HepG2 (cell line): ENCODE measurements around the gene TIGD6. TPM values are rescaled to one million over a fixed set of nuclear protein-coding genes. Genes with fewer than 3 reads are reported as not detected.

ENCODE experiments used
- ATAC-seq: fragments of 200-7000 bp; cut with Tn5 transposase; 3 replicates; pipeline ENCODE4 v1.9.1; 2020; ENCODE audit warnings: mild to moderate bottlenecking, moderate library complexity
- BruUV-seq: library from RNA; stranded (reverse); fragments of 400-500 nt; replicated peaks from 2 replicates; lab custom pipeline; 2021; lab: Mats Ljungman, UMichigan
- CTCF ChIA-PET: fragments of 300-600 bp; formaldehyde crosslinking; extraction: SDS; loops from one replicate; lab custom pipeline; 2021; ENCODE audit warnings: low total read pairs, inconsistent platforms, low intra/inter-chr PET ratio; lab: Yijun Ruan, JAX
- POLR2A ChIA-PET: fragments of 350-600 bp; sonication (Branson Sonifier 250); formaldehyde crosslinking; loops from one replicate; lab custom pipeline; 2020; ENCODE audit warnings: antibody characterized with exemption, inconsistent platforms; lab: Yijun Ruan, JAX
- DNase-seq: peaks from one replicate; pipeline ENCODE4 v3.0.0-alpha.2; 2015; ENCODE audit warnings: low spot score
- FAIRE-seq: peaks from 3 replicates; lab custom pipeline; 2011; peaks lifted over from hg19 to GRCh38; lab: Jason Lieb, UNC
- H2AFZ ChIP-seq: one replicate; pipeline ENCODE4 v1.6.1; 2011; ENCODE audit warnings: low read length, inconsistent platforms
- H3K27ac ChIP-seq: fragments of 300-600 bp; 3 replicates; pipeline ENCODE4 v1.8.0; 2011; ENCODE audit warnings: mixed run types, mild to moderate bottlenecking, mixed read lengths, low read length, inconsistent platforms; ENCODE audit not compliant: insufficient read depth; ENCODE audit errors: extremely low read length
- H3K27me3 ChIP-seq, 2 experiments: fragments of 200-600 bp in 1 of 2; 2 replicates in 1 of 2; 3 replicates in 1 of 2; pipeline versions ENCODE4 v1.6.0 to v1.8.0; 2011; ENCODE audit warnings: low read length in 2 of 2, mild to moderate bottlenecking in 2 of 2, moderate library complexity in 2 of 2, inconsistent platforms in 1 of 2; ENCODE audit not compliant: insufficient read depth in 2 of 2, control insufficient read depth in 1 of 2
- H3K36me3 ChIP-seq, 2 experiments: fragments of 200-600 bp in 1 of 2; replicated peaks in 1 of 2; 2 replicates in 1 of 2; 3 replicates in 1 of 2; pipeline versions ENCODE4 v1.5.1 to v1.8.0; 2011; ENCODE audit warnings: low read length in 2 of 2, inconsistent platforms in 1 of 2; ENCODE audit not compliant: insufficient read depth in 2 of 2, control insufficient read depth in 1 of 2
- H3K4me1 ChIP-seq: 2 replicates; pipeline ENCODE4 v1.5.1; 2012; ENCODE audit warnings: low read length, inconsistent platforms; ENCODE audit not compliant: insufficient read depth
- H3K4me2 ChIP-seq: 2 replicates; pipeline ENCODE4 v1.6.0; 2011; ENCODE audit warnings: low read depth, low read length, inconsistent platforms
- H3K4me3 ChIP-seq, 3 experiments: fragments of 200-600 bp in 1 of 3; sonication (generic), shearing (Covaris generic) in 1 of 3; replicated peaks in 1 of 3; 2 replicates each; pipeline ENCODE4 v1.5.1; 2011 to 2016; ENCODE audit warnings: low read length in 3 of 3, inconsistent platforms in 2 of 3, low read depth in 2 of 3, mild to moderate bottlenecking in 2 of 3, control low read depth in 1 of 3, mixed read lengths in 1 of 3; ENCODE audit not compliant: insufficient read depth in 1 of 3
- H3K79me2 ChIP-seq: one replicate; pipeline ENCODE4 v1.6.1; 2011; ENCODE audit warnings: low read length, inconsistent platforms; ENCODE audit not compliant: insufficient read depth
- H3K9ac ChIP-seq: 2 replicates; pipeline ENCODE4 v1.6.0; 2011; ENCODE audit warnings: mild to moderate bottlenecking, low read depth, low read length, inconsistent platforms; ENCODE audit not compliant: insufficient read depth
- H3K9me3 ChIP-seq: 2 replicates; pipeline ENCODE4 v1.5.1; 2012; ENCODE audit warnings: mild to moderate bottlenecking, low read length
- H4K20me1 ChIP-seq: 2 replicates; pipeline ENCODE4 v1.6.0; 2011; ENCODE audit warnings: inconsistent platforms, mild to moderate bottlenecking, low read length, moderate library complexity; ENCODE audit not compliant: insufficient read depth
- CEBPB ChIP-seq: IDR thresholded peaks from 2 replicates; pipeline ENCODE4 v1.6.1; 2011; ENCODE audit warnings: low read depth, low read length, improper control_type of control experiment, borderline replicate concordance
- EP300 ChIP-seq, 3 experiments: sonication (generic) in 1 of 3; formaldehyde crosslinking in 1 of 3; IDR thresholded peaks; 2 replicates each; pipeline versions ENCODE4 v1.5.1 to v1.6.1; 2011 to 2020; ENCODE audit warnings: low read depth in 2 of 3, low read length in 2 of 3, borderline replicate concordance in 1 of 3, improper control_type of control experiment in 1 of 3, mild to moderate bottlenecking in 1 of 3, missing genetic modification reagents in 1 of 3, moderate library complexity in 1 of 3
- HNRNPLL ChIP-seq: fragments of 200-400 bp; formaldehyde crosslinking; IDR thresholded peaks from 2 replicates; pipeline ENCODE4 v1.6.1; 2017; ENCODE audit warnings: mild to moderate bottlenecking, low read depth, low read length; ENCODE audit not compliant: poor library complexity, severe bottlenecking
- MTA3 ChIP-seq: sonication (generic); formaldehyde crosslinking; IDR thresholded peaks from 2 replicates; pipeline ENCODE4 v1.4.0; 2020; ENCODE audit warnings: missing genetic modification reagents
- ONECUT2 ChIP-seq: sonication (generic); formaldehyde crosslinking; IDR thresholded peaks from 2 replicates; pipeline ENCODE4 v1.4.0; 2020; ENCODE audit warnings: missing genetic modification reagents
- SOX13 ChIP-seq, 3 experiments: fragments of 450-650 bp in 1 of 3; sonication (generic) in 1 of 3; formaldehyde crosslinking in 1 of 3; IDR thresholded peaks in 2 of 3; conservative IDR thresholded peaks in 1 of 3; 2 replicates each; pipeline versions ENCODE4 v1.5.0 to v1.6.1; 2016 to 2020; ENCODE audit warnings: antibody characterized with exemption in 1 of 3, mild to moderate bottlenecking in 1 of 3, missing compliant biosample characterization in 1 of 3, missing genetic modification reagents in 1 of 3, moderate library complexity in 1 of 3
- SP4 ChIP-seq: sonication (generic); formaldehyde crosslinking; IDR thresholded peaks from 2 replicates; pipeline ENCODE4 v1.8.1; 2023; ENCODE audit warnings: mild to moderate bottlenecking, missing genetic modification reagents
- ZC3H13 ChIP-seq: sonication (generic); formaldehyde crosslinking; IDR thresholded peaks from 2 replicates; pipeline ENCODE4 v1.8.1; 2023; ENCODE audit warnings: mild to moderate bottlenecking, missing genetic modification reagents, moderate library complexity
- ZFP37 ChIP-seq: sonication (generic); formaldehyde crosslinking; IDR thresholded peaks from 2 replicates; pipeline ENCODE4 v1.4.0; 2020; ENCODE audit warnings: missing genetic modification reagents, borderline replicate concordance
- ZFP62 ChIP-seq: sonication (generic); formaldehyde crosslinking; IDR thresholded peaks from 2 replicates; pipeline ENCODE4 v1.4.0; 2020; ENCODE audit warnings: missing genetic modification reagents
- ZNF570 ChIP-seq: sonication (generic); formaldehyde crosslinking; IDR thresholded peaks from 2 replicates; pipeline ENCODE4 v1.4.0; 2020; ENCODE audit warnings: mild to moderate bottlenecking, missing genetic modification reagents, borderline replicate concordance
- ZNF713 ChIP-seq: sonication (generic); formaldehyde crosslinking; IDR thresholded peaks from 2 replicates; pipeline ENCODE4 v1.4.0; 2020; ENCODE audit warnings: mild to moderate bottlenecking, missing genetic modification reagents
- WGBS: methylation state at CpG from one replicate; pipeline ENCODE4 v1.1.6; 2017; ENCODE audit warnings: low lambda C conversion rate; 5-methylcytosine and 5-hydroxymethylcytosine counted together
- in situ Hi-C: cut with HindIII; loops from 2 replicates; pipeline ENCODE4 v1.10.0; 2017; ENCODE audit warnings: low pct_unique_long_range_greater_than_20kb; ENCODE audit not compliant: extremely low pct_ligation_motif_present
- intact Hi-C: fragments of 100-400 bp; cut with micrococcal nuclease; formaldehyde crosslinking; loops from one replicate; pipeline ENCODE4 v1.10.0; 2022; ENCODE audit not compliant: unreplicated experiment
- polyA plus RNA-seq, 8 experiments: library from polyadenylated mRNA; depleted of rRNA in 3 of 8; stranded (reverse) in 7 of 8; unstranded in 1 of 8; fragments of >200 nt; fragmentation: Illumina TruSeq in 4 of 8; extraction: Trizol in 4 of 8; gene quantifications; 2 replicates each; pipeline versions ENCODE4 v1.2.1 to v1.2.3, GENCODE V29; 2011 to 2016; ENCODE audit warnings: low read depth in 4 of 8, missing spikeins in 1 of 8, mixed read lengths in 1 of 8; ENCODE audit not compliant: insufficient read depth in 1 of 8
- total RNA-seq, 5 experiments: library from RNA; depleted of rRNA; stranded (reverse); fragments of >200 nt; fragmentation: Illumina TruSeq; extraction: Trizol; gene quantifications; 2 replicates each; pipeline ENCODE4 v1.2.3, GENCODE V29; 2016; ENCODE audit warnings: low read depth in 1 of 5
- TF ChIP-seq, protein P1 (sequence below): sonication (generic); formaldehyde crosslinking; IDR thresholded peaks from 2 replicates; pipeline ENCODE4 v1.5.0; 2020; ENCODE audit warnings: mild to moderate bottlenecking, missing genetic modification reagents, moderate library complexity

Gene TIGD6
- total and polyA plus RNA-seq, 2 of the 13 experiments (the other 11 are each of a cell fraction or from before 2014, with no cell fraction given), result 2.1 to 2.9 TPM

DNA sequence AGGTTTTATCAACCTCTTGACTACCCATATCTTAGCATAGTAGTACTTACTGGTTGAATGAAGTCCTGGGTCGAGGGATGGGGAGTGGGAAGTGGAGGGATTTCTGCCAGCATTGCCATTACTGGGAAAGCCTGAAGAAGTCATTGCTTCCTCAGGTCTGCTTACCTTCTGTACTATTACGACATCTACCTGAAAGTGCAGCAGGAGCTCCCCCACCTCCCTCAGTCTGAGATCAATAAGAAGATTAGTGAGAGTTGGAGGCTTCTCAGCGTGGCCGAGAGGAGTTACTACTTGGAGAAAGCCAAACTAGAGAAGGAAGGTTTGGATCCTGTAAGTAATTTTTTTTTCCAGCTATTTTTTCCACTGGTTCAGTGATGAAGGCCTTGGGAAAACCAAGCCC is 5.9 kb upstream of the TIGD6 start:
- Histone ChIP-seq H3K36me3 (peaks cover 25 to 52% of the 10 kb centered on the region in 2 experiments), H3K79me2 (peaks cover 38% of the 10 kb centered on the region), H4K20me1 (peaks cover 5% of the 10 kb centered on the region; the same call in 1 of the 2 replicates), H3K9ac (no peak overlapping the region), H2AFZ (no peak overlapping the region), H3K4me3 (no peak overlapping the region)
- no peak for FAIRE-seq
- CTCF ChIA-PET, result no interaction called here
- in situ Hi-C loops, result no loop called here
- no TSS peak for BruUV-seq
- POLR2A ChIA-PET, result interaction anchor here (1.3 kb wide), 1 partner anchor 20 kb away, joined by 3 read pairs; no protein-coding TSS in a partner anchor
- TF ChIP-seq MTA3 (CRISPR knock-in tag) (no peak), CEBPB (0 out of 2 replicates have a peak, but pooled peaks have one; percentile 9)
- TF ChIP-seq, all 625 proteins: peak for 1
- no peak overlapping the region for H3K4me2 ChIP-seq
- no peaks in the 10 kb centered on the region for H3K9me3 ChIP-seq
- H3K4me1 ChIP-seq, result peaks cover 15% of the 10 kb centered on the region
- no peaks in the 10 kb centered on the region; a peak in 1 of 5 replicates for H3K27me3 ChIP-seq
- DNase-seq, result no peak
- H3K27ac ChIP-seq, result no peak overlapping the region
- no peak for ATAC-seq
- 98% methylated on average over 4 of the region's 4 CpGs for WGBS
- intact Hi-C loops, result no loop called here

DNA sequence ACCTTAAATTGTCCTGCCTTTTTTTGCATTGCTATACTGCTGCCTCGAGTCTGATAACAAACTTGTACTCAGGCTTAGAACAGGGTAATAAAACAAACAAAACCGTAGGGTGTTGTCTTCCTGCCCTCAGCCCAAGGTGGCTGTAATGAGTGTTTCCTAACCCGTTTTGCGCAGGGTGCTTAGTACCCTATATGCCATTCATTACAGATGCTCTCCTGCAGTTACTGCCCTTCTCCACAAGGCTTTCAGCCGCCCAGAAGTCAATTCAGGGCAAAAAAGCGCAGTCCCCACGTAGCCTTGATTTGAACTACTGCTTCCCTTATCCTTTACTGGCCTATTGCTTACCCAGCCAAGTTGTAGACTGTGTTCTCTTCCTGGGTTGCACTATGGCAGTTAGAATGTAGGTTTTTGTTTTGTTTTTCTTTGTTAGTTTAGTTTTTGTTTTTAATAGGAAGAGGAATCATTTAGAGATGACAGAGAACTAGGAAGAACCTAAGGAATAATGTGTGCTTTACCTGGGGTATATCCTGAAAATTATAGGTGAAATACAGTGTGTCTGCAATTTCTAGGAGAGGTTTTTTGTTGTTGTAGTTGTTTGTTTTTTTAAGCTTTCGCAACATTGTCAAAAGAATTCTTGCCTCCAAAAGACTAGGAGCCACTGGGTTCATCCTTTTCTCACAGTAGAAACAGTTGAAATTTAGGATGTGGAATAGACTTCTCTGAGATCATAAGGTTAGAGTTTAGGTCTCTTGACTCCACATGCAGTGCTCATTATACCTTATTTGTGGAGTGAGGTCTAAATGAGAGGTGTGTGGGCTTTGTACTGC is 1.4 kb upstream of the TIGD6 start:
- intact Hi-C loops, result loop anchor here (1.0 to 2.0 kb wide), 2 partner anchors 24 to 43 kb away; no protein-coding TSS in a partner anchor
- Histone ChIP-seq H3K9me3 (no peaks in the 10 kb centered on the region), H4K20me1 (peaks cover 5% of the 10 kb centered on the region; the same call in 1 of the 2 replicates), H3K4me2 (peak overlapping the region; percentile 97), H3K27me3 (no peaks in the 10 kb centered on the region; a peak in 1 of 5 replicates), H3K79me2 (peaks cover 53% of the 10 kb centered on the region), H3K4me1 (peaks cover 32% of the 10 kb centered on the region), H3K27ac (peak overlapping the region; percentile 87), H3K9ac (peak overlapping the region; percentile 98), H2AFZ (no peak overlapping the region), H3K4me3 (peak overlapping the region; percentile 86 to 91 (median 89)), H3K36me3 (peaks cover 5 to 15% of the 10 kb centered on the region in 2 experiments; a peak in 4 of 5 replicates)
- no TSS peak for BruUV-seq
- WGBS, result 12% methylated on average over 8 of the region's 8 CpGs
- FAIRE-seq (peak; percentile 94), DNase-seq (peak; percentile 77), ATAC-seq (peak; percentile 75)
- POLR2A ChIA-PET, result interaction anchor here (0.7 to 2.5 kb wide), 5 partner anchors 20 to 452 kb away, joined by 3 to 35 read pairs (median 6); partner anchors contain the start of gene SLC26A2
- CTCF ChIA-PET, result no interaction called here
- in situ Hi-C loops, result no loop called here
- TF ChIP-seq EP300 (IDR thresholded peaks at IDR 0.05; ENCODE audit: low read depth in 2 of 2, low read length in 2 of 2) (no peak), EP300 (CRISPR knock-in tag; IDR thresholded peaks at IDR 0.05; ENCODE audit: borderline replicate concordance) (no peak), CEBPB (peak; percentile 25; the same call in 1 of the 2 replicates), HNRNPLL (peak; percentile 10), ZFP62 (CRISPR knock-in tag) (no peak), SP4 (CRISPR knock-in tag) (no peak), SOX13 (IDR thresholded peaks at IDR 0.05) (no peak), SOX13 (CRISPR knock-in tag; conservative IDR thresholded peaks at IDR 0.05 in 1 of 2, IDR thresholded peaks at IDR 0.05 in 1 of 2) (peak in 1 of 2 experiments; percentile 21; a peak in 1 of 4 replicates), ZC3H13 (CRISPR knock-in tag) (no peak), ZNF570 (CRISPR knock-in tag) (no peak), ONECUT2 (CRISPR knock-in tag) (no peak), ZNF713 (CRISPR knock-in tag) (no peak), ZFP37 (CRISPR knock-in tag) (no peak)
- TF ChIP-seq, protein P1, sequence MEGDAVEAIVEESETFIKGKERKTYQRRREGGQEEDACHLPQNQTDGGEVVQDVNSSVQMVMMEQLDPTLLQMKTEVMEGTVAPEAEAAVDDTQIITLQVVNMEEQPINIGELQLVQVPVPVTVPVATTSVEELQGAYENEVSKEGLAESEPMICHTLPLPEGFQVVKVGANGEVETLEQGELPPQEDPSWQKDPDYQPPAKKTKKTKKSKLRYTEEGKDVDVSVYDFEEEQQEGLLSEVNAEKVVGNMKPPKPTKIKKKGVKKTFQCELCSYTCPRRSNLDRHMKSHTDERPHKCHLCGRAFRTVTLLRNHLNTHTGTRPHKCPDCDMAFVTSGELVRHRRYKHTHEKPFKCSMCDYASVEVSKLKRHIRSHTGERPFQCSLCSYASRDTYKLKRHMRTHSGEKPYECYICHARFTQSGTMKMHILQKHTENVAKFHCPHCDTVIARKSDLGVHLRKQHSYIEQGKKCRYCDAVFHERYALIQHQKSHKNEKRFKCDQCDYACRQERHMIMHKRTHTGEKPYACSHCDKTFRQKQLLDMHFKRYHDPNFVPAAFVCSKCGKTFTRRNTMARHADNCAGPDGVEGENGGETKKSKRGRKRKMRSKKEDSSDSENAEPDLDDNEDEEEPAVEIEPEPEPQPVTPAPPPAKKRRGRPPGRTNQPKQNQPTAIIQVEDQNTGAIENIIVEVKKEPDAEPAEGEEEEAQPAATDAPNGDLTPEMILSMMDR (CRISPR knock-in tag), result peak; percentile 63
